ENCODE data around the gene RERE.
"Not testable (repeated sequence)": the region's sequence is repeated elsewhere in the genome, so short reads cannot be mapped to it uniquely, and the experiment has no call there.

RERE gene

GRCh38 chr1:8844501-8845006, 27.1 kb upstream of the RERE start:
- DNase-seq (ENCODE audit: low read depth in 4 of 4, low spot score in 1 of 4) = no peak

- no peak for DNase-seq (ENCODE audit: low read depth in 4 of 4, low spot score in 1 of 4)
These were observed 24.0 kb upstream of the RERE start for GRCh38 chr1:8841395-8841794.

GRCh38 chr1:8839990-8840389, 22.6 kb upstream of the RERE start:
- DNase-seq (ENCODE audit: low read depth in 4 of 4, low spot score in 1 of 4) = no peak

GRCh38 chr1:8835941-8836643, 18.7 kb upstream of the RERE start:
- no peak for DNase-seq (ENCODE audit: low read depth in 4 of 4, low spot score in 1 of 4)

- no peak for DNase-seq (ENCODE audit: low read depth in 4 of 4, low spot score in 1 of 4)
These were observed 13.9 kb upstream of the RERE start for GRCh38 chr1:8831340-8831739.

- not testable (repeated sequence) for DNase-seq (ENCODE audit: low read depth in 4 of 4, low spot score in 1 of 4)
These were observed 13.3 kb upstream of the RERE start for GRCh38 chr1:8830732-8831131.

- no peak for DNase-seq (ENCODE audit: low read depth in 4 of 4, low spot score in 1 of 4)
These were observed 8.6 kb upstream of the RERE start for GRCh38 chr1:8825985-8826481.

GRCh38 chr1:8823295-8823664, 5.8 kb upstream of the RERE start:
- DNase-seq (ENCODE audit: low read depth in 4 of 4, low spot score in 1 of 4) = no peak

GRCh38 chr1:8822373-8823294, 5.2 kb upstream of the RERE start:
- DNase-seq (ENCODE audit: low read depth in 4 of 4, low spot score in 1 of 4) = no peak

GRCh38 chr1:8821084-8821483, 3.6 kb upstream of the RERE start:
- no peak for DNase-seq (ENCODE audit: low read depth in 4 of 4, low spot score in 1 of 4)

GRCh38 chr1:8818789-8819188, 1.3 kb upstream of the RERE start:
- DNase-seq (ENCODE audit: low read depth in 4 of 4, low spot score in 1 of 4) = not testable (repeated sequence)

- no peak for DNase-seq (ENCODE audit: low read depth in 4 of 4, low spot score in 1 of 4)
These were observed 910 bp upstream of the RERE start for GRCh38 chr1:8818325-8818775.

GRCh38 chr1:8816831-8817411, 519 bp downstream of the RERE start:
- peak in 1 of 4 experiments; percentile 1 for DNase-seq (ENCODE audit: low read depth in 4 of 4, low spot score in 1 of 4)

- DNase-seq (ENCODE audit: low read depth in 4 of 4, low spot score in 1 of 4) = no peak
These were observed 1.2 kb downstream of the RERE start for GRCh38 chr1:8816264-8816663.

GRCh38 chr1:8815582-8816151, 1.8 kb downstream of the RERE start:
- no peak for DNase-seq (ENCODE audit: low read depth in 4 of 4, low spot score in 1 of 4)

GRCh38 chr1:8814865-8815264, 2.6 kb downstream of the RERE start:
- no peak for DNase-seq (ENCODE audit: low read depth in 4 of 4, low spot score in 1 of 4)

GRCh38 chr1:8813991-8814390, 3.4 kb downstream of the RERE start:
- DNase-seq (ENCODE audit: low read depth in 4 of 4, low spot score in 1 of 4) = no peak

GRCh38 chr1:8813016-8813763, 4.2 kb downstream of the RERE start:
- DNase-seq (ENCODE audit: low read depth in 4 of 4, low spot score in 1 of 4) = no peak

GRCh38 chr1:8812081-8812480, 5.4 kb downstream of the RERE start:
- DNase-seq (ENCODE audit: low read depth in 4 of 4, low spot score in 1 of 4) = no peak

GRCh38 chr1:8810987-8811386, 6.5 kb downstream of the RERE start:
- DNase-seq (ENCODE audit: low read depth in 4 of 4, low spot score in 1 of 4) = no peak

- DNase-seq (ENCODE audit: low read depth in 4 of 4, low spot score in 1 of 4) = no peak
These were observed 8.1 kb downstream of the RERE start for GRCh38 chr1:8809342-8809736.
